Measurements from ENCODE around the gene EVC2. TPM values are rescaled to one million over a fixed set of nuclear protein-coding genes. Genes with fewer than 3 reads are reported as not detected.

The EVC2 gene
- total and polyA plus RNA-seq, 9 of the 15 experiments (the other 6 are each of a cell fraction or from before 2014, with no cell fraction given) = 0.03 to 0.55 (median 0.38) TPM; not detected in 1

DNA sequence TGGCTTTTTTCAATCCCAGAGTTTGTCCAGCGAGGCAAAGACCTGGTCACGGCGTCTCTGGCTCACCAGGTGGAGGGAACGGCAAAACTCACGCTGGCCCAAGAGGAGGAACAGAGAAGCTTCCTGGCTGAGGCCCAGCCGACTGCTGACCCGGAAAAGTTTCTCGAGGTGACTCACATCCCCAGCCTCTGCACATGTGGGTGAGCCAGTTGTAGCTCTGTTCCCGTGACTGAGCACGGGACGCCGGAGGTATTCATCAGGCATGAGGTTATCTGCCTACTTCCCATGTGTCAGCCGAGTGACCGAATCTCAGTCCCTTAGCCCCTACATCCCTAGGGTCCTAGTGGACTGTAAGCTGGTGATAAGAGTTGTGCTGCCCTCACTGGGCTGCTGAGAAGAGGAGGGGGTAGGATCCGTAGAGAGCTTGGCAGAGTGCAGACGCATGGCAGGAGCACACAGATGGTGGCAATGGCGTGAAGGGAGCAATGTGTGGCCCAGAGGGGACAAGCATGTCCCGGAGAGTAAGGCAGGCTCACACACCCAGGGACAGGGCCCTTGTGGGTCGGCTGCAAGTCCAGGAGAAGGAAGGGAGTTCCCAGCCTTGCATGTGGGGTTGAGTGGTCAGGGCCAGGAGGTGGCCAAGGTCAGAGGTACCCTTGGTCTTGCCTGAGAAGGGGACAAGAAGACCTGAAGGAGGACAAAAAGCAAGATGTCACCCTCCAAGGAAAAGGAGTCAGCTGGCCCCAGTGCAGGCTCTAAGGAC lies 45.6 kb upstream of the EVC2 start (continued):
- TF ChIP-seq, protein P1, sequence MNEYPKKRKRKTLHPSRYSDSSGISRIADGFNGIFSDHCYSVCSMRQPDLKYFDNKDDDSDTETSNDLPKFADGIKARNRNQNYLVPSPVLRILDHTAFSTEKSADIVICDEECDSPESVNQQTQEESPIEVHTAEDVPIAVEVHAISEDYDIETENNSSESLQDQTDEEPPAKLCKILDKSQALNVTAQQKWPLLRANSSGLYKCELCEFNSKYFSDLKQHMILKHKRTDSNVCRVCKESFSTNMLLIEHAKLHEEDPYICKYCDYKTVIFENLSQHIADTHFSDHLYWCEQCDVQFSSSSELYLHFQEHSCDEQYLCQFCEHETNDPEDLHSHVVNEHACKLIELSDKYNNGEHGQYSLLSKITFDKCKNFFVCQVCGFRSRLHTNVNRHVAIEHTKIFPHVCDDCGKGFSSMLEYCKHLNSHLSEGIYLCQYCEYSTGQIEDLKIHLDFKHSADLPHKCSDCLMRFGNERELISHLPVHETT (CRISPR knock-in tag; conservative IDR thresholded peaks at IDR 0.05 in 1 of 2, IDR thresholded peaks at IDR 0.05 in 1 of 2) = 0 out of 4 replicates have a peak, but pooled peaks of 1 of the 2 experiments have one; percentile 33
- TF ChIP-seq ZNF175 (CRISPR knock-in tag; IDR thresholded peaks at IDR 0.05; ENCODE audit: low read depth) = peak; percentile 56; the same call in 1 of the 2 replicates
- TF ChIP-seq L3MBTL2 (IDR thresholded peaks at IDR 0.05) = 0 out of 2 replicates have a peak, but pooled peaks have one; percentile 44
- 0 out of 2 replicates have a peak, but pooled peaks have one; percentile 31 for TF ChIP-seq ZNF589 (CRISPR knock-in tag; IDR thresholded peaks at IDR 0.05; ENCODE audit: low read depth)
- TF ChIP-seq, protein P2, sequence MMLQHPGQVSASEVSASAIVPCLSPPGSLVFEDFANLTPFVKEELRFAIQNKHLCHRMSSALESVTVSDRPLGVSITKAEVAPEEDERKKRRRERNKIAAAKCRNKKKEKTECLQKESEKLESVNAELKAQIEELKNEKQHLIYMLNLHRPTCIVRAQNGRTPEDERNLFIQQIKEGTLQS (IDR thresholded peaks at IDR 0.05) = peak; percentile 51; the same call in 1 of the 2 replicates
- TF ChIP-seq, protein P2 (CRISPR knock-in tag; conservative IDR thresholded peaks at IDR 0.05) = no peak
- peak; percentile 69; the same call in 1 of the 2 replicates for TF ChIP-seq JUND (IDR thresholded peaks at IDR 0.05; ENCODE audit: borderline replicate concordance, low read depth, low read length)
- peak; percentile 37; the same call in 1 of the 3 replicates for TF ChIP-seq JUND (tag; IDR thresholded peaks at IDR 0.05; ENCODE audit: borderline replicate concordance, low read depth, low read length)
- no peak for TF ChIP-seq PPARD (CRISPR knock-in tag; IDR thresholded peaks at IDR 0.05)
- peak; percentile 88 for TF ChIP-seq BHLHE40 (IDR thresholded peaks at IDR 0.05; ENCODE audit: low read length)
- no peak for TF ChIP-seq MAZ (CRISPR knock-in tag; conservative IDR thresholded peaks at IDR 0.05 in 1 of 2, IDR thresholded peaks at IDR 0.05 in 1 of 2)
- peak; percentile 64 for TF ChIP-seq NR2C1 (IDR thresholded peaks at IDR 0.05)
- peak; percentile 93 for TF ChIP-seq NR2C1 (tag; IDR thresholded peaks at IDR 0.05)
- TF ChIP-seq, protein P3, sequence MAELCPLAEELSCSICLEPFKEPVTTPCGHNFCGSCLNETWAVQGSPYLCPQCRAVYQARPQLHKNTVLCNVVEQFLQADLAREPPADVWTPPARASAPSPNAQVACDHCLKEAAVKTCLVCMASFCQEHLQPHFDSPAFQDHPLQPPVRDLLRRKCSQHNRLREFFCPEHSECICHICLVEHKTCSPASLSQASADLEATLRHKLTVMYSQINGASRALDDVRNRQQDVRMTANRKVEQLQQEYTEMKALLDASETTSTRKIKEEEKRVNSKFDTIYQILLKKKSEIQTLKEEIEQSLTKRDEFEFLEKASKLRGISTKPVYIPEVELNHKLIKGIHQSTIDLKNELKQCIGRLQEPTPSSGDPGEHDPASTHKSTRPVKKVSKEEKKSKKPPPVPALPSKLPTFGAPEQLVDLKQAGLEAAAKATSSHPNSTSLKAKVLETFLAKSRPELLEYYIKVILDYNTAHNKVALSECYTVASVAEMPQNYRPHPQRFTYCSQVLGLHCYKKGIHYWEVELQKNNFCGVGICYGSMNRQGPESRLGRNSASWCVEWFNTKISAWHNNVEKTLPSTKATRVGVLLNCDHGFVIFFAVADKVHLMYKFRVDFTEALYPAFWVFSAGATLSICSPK (IDR thresholded peaks at IDR 0.05; ENCODE audit: borderline replicate concordance) = no peak
